GM18520 (cell line): ENCODE measurements around the gene DUSP9.

ENCODE experiments used
- ATAC-seq: cut with Tn5 transposase; IDR thresholded peaks from one replicate; pipeline ENCODE4 v1.9.1; 2021; ENCODE audit not compliant: unreplicated experiment

Gene DUSP9

DNA sequence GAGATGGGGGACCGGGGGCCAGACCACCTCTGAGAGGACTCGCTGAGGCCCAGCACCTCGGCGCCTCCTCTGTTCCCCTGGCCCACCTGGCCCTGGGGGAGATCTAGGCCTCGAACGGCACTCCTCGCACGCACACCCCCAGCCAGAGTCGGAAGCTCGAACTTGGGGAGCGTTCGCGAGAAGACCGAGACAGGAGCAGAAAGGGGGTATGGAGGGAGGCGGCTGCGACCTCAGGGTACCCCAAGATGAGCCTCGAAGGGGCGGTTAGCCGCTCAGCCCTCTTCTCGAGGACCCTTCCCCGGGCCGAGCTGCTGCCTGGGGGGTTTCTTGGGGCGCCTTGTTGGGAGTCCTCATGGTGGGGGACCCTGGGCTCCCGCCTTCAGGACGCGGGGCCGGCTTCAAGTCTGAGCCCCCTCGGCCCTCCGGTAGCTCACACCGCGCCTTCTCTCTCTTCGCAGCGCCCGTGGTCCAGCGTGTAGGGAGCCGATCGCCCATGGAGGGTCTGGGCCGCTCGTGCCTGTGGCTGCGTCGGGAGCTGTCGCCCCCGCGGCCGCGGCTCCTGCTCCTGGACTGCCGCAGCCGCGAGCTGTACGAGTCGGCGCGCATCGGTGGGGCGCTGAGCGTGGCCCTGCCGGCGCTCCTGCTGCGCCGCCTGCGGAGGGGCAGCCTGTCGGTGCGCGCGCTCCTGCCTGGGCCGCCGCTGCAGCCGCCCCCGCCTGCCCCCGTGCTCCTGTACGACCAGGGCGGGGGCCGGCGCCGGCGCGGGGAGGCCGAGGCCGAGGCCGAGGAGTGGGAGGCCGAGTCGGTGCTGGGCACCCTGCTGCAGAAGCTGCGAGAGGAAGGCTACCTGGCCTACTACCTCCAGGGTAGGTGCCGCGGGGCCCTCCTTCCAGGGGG, 706 bp downstream of the DUSP9 start:
- no peak for ATAC-seq

- no peak for ATAC-seq
These were observed 1.6 kb downstream of the DUSP9 start for GRCh38 chrX:153648358-153649177.

GRCh38 chrX:153649178-153649914, 2.3 kb downstream of the DUSP9 start:
- ATAC-seq: no peak

DNA sequence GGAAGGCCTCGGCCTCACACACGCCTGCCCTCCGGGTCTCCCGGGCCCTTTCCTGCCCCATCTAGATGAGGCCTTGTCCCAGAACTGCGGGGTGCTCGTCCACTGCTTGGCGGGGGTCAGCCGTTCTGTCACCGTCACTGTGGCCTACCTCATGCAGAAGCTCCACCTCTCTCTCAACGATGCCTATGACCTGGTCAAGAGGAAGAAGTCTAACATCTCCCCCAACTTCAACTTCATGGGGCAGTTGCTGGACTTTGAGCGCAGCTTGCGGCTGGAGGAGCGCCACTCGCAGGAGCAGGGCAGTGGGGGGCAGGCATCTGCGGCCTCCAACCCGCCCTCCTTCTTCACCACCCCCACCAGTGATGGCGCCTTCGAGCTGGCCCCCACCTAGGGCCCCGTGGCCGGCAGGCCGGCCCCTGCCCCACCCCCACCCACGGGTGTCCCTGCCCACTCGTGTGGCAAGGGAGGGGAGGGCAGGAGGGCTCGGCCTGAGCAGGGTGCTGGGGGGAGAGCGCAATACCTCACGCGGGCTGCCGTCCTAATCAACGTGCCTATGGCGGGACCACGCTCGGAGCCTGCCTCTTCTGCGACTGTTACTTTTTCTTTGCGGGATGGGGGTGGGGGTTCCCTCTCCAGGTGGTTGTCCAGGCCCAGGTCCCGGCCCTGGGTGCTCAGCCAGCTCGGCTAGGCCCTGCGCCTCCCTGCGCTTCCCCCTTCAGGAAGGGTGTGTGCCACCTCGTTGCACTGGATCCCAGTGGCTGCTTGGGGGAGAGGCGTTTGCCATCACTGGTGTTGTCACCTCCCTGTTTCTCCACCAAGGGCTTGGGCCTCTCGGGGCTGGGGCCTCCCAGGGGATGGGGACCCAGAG, 3.1 kb downstream of the DUSP9 start:
- ATAC-seq: no peak

DNA sequence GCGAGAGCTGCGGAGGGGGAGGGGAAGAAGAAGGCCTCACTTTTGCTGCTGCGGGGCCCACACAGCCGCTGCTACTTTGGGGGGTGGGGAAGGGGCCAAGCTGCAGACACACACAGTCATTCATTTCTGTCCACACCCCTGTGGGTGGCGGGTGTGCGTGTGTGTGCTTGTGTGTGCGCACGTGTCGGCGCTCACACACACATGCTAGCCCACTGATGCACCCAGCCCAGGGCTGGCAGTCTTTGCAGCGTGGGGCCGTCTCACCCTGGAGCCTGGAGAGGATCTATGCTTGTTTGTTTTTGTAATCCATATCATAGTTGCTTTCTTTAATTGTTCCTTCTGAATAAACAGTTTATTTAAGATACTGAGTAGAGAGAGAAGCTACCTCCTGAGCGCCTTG, 4.0 kb downstream of the DUSP9 start:
- ATAC-seq: no peak

DNA sequence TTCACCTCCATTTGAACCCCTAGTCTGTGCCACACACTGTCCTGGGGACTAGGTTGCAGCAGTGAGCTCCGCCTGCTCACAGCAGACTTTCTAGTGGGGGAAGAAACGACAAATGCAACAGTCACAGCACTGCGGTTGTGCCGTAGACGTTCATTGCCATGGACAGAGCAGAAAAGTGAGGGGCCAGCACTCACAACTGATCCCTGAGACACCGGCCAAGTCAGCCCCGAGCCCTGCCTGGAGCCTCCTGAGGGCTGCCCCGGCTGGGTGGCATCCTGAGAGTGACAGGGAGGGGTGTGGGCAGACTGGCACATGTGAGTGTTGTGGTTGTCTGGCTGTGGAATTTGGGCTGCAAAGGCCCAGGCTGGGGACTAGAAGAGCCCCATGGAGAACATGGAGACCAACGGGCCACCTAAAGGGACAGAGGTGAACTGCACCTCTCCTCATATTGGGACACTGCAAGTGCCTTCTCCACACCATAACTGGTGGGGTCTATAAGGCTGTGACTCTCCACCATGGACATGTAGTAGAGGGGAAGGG, 4.6 kb downstream of the DUSP9 start:
- ATAC-seq: no peak

DNA sequence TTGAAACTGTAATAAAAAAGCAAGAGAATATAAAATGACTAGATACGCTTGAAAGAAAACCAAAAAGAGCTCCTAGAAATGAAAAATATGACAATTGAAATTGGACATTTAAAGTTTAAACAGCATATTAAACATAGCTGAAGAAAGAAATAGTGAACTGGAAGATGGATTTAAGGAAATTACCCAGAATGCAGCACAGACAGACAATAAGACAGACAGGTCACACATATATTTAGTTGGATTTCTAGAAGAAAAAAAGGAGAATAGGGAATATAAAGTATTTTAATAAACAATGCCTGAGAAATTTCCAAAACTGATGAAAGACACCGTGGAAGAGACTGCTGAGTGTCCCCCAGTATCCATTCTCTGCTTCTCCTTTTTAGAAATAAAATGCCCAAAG, 6.6 kb downstream of the DUSP9 start:
- ATAC-seq: no peak

DNA sequence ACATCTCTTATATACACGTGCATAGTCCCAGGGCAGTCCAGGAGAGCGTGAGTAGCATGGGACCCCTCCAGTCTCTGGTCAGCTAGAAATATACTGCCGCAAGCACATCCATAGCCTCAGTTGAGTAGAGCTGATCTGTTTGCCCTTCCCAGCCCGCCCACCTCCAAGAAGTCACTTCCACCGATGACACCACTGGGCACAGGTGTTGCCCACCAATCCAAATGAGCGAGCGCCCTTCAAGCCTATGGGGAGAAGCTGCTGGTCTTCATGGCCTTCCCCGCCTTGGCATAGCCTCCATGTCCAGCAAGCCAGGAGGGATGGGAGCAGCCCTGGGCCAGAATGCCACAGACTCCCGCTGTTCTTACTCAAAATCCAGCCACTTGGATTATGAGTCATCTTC, 10.2 kb downstream of the DUSP9 start:
- ATAC-seq: no peak

DNA sequence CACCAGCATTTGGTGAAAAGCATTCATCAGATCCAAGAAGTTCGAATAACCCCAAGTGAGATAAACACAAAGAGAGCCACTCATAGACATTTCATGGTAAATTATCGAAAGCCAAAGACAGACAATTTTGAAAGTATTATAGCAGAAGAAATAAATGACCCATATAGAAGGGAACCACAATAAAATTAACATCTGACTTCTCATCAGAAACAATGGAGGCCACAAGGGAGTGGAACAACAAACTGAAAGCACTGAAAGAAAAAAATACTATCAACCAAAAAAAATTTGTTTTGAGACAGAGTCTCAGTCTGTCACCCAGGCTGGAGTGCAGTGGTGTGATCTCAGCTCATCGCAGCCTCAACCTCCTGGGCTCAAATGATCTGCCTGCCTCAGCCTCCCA, 12.3 kb downstream of the DUSP9 start:
- no peak for ATAC-seq

GRCh38 chrX:153662266-153662665, 15.3 kb downstream of the DUSP9 start:
- ATAC-seq: no peak

GRCh38 chrX:153665726-153666306, 18.8 kb downstream of the DUSP9 start:
- no peak for ATAC-seq

DNA sequence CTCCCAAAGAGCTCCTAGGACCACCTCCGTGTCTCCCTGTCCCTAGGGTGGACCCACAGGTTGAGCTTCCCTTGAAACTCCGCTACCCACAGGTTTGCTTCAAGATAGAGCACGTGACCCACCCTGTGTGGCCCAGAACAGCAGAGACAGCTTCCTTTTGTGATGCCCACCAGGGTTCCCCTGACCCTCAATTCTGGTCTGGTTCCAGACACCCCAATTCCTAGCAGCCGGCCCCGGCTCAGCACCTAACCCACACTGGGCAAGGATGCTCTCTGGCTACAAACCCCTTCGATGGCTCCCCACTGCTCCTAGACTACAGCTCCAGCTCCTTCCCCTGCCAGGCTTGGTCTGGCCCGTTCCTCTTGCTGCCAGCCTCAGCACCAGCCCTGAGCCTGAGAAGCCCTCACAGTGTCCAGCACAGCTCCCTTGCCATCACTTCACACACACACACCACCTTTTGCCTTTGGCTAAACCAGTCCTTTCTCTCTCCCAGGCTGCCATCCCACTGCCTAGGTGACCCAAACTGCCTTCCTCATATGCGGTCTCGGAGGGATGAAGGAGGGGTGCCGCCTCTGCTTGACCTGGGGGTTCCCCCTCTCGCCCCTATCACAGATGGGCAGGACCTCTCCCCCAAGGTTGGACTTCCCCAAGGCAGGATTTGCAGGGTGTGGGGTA, 20.4 kb downstream of the DUSP9 start:
- ATAC-seq: no peak

DNA sequence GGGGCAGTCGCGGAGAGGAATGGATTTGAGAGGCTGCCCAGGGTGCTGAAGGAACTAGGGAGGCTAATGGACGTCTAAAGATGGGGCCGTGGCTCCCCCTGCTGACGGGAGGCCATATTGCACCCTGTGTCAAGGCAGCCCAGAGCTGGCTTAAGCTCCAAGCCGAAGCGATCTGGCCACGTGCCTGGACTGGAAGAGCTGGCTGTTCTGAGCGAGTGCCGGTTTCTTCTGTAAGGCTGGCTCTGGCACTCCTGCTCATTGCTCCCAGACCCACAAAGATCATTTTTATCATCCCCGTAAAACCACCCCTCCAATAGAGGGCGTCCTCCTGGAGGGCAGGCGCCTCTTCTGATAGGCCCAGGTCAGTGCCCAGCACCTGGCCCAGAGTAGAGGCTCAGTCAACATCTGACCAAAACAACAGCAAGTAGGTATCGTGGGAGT, 21.0 kb downstream of the DUSP9 start:
- ATAC-seq: no peak

DNA sequence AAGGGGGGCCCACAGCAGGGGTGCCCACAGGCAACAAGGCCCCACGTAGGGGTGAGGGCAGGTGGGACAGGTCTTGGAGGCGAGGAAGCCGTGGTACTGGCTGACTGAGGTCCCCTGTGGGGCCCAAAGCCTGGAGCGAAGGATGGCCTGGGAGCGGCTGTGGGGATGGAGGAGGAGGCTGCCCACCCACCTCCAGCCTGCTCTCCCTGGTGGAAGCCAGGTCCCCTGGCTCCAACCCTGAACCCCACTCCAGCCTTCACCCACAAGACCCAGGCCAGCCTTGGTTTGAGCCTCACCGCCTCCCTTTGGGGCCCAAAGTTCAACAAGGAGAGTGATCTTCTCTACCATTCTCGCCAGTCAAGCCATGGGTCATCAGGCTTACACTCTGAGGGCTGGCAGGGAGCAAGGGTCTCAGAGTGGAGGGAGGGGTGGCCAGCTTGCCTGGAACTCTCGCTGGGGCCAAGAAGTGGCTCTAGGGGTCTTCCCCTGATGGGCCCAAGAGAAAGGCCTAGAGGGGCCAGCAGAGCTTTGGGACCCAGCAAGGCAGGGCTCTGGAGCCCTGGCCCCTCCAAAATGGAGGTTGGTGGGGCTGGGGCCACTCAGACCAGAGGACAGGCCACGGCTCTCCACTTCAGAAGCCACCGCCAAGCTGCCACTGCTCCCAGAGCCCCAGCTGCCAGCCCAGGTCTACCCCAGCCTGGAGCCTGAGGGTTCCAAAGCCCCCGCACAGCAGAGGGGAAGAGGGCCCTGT, 21.6 kb downstream of the DUSP9 start:
- ATAC-seq: no peak

GRCh38 chrX:153669174-153669890, 22.3 kb downstream of the DUSP9 start:
- ATAC-seq: no peak

GRCh38 chrX:153669901-153670731, 23.1 kb downstream of the DUSP9 start:
- no peak for ATAC-seq
